ENCODE results near the gene IKZF3.
"Not testable (repeated sequence)": the region's sequence is repeated elsewhere in the genome, so short reads cannot be mapped to it uniquely, and the experiment has no call there.

IKZF3 gene

DNA sequence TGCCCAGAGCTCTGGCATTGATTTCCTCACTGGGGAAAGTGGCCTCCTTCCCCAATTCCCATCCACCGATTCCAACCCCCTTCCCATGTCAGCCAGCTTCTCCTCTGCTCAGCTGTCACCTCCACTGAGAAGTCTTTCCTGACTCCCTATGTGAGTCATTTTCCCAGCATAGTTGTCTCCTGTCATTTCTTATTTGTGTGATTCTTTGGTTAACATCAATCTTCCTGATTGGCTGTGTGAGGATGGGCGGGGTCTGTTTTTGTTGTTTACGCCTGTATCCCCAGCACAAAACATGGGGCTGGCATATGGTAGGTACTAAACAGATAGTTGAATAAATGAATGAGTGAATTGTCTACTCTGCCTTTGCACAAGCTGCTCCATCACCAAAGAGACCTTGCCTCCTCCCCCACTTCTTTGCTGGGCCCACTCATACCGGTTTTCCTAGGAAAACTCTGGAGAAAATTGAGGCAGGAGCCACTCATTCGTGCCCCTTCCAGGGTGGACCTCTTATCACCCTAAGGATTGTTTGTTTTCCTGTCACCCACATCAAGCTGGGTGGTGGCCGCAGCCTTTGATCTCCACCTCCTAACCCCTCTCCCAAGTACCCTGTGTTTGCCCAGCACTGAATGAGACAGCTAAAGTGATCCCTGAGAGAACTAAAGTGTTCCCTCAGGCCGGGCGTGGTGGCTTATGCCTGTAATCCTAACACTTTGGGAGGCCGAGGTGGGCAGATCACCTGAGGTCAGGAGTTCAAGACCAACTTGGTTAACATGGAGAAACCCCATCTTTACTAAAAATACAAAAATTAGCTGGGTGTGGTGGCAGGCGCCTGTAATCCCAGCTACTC lies 127.6 kb downstream of the IKZF3 start:
- no peak overlapping the region for H3K27ac Mint-ChIP-seq (ENCODE audit: low read depth)
- DNase-seq (ENCODE audit: low spot score in 2 of 2) (no peak), ATAC-seq (replicated peaks; ENCODE audit: extremely low read depth, poor library complexity, severe bottlenecking) (no peak)
- peaks cover 12% of the 10 kb centered on the region for H3K4me1 Mint-ChIP-seq
- H3K36me3 Mint-ChIP-seq (ENCODE audit: insufficient read depth) = no peaks in the 10 kb centered on the region
- H3K9me3 Mint-ChIP-seq = no peaks in the 10 kb centered on the region
- no peak overlapping the region for H3K4me3 Mint-ChIP-seq
- peaks cover 34% of the 10 kb centered on the region for H3K27me3 Mint-ChIP-seq

- Mint-ChIP-seq H3K27ac (ENCODE audit: low read depth) (no peak overlapping the region), H3K9me3 (no peaks in the 10 kb centered on the region), H3K27me3 (peaks cover 29% of the 10 kb centered on the region), H3K36me3 (ENCODE audit: insufficient read depth) (peaks cover 2% of the 10 kb centered on the region), H3K4me3 (no peak overlapping the region), H3K4me1 (peaks cover 12% of the 10 kb centered on the region)
- DNase-seq (ENCODE audit: low spot score in 2 of 2) = no peak
- ATAC-seq (replicated peaks; ENCODE audit: extremely low read depth, poor library complexity, severe bottlenecking) = no peak
Measured at GRCh38 chr17:39735882-39736281, 128.2 kb downstream of the IKZF3 start.

DNA sequence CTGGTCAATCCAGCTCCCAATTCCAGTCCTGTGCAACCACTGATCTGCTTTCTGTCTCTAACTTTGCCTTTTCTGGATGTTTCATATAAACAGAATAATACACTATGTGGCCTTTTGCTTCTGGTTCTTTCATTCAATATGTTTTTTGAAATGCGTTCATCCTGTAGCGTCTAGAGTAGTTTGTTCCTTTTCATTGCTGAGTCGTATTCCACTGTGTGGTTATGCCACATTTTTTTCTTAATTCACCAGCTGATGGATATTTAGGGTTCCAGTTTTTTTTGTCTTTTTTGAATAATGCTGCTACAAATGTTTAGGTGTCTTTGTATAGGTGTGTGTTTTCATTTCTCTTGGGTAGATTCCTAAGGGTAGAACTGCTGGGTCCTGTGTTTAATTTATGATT lies 131.5 kb downstream of the IKZF3 start:
- H3K27ac Mint-ChIP-seq (ENCODE audit: low read depth) = peak overlapping the region; percentile 46
- no peaks in the 10 kb centered on the region for H3K27me3 Mint-ChIP-seq
- peaks cover 16% of the 10 kb centered on the region for H3K36me3 Mint-ChIP-seq (ENCODE audit: insufficient read depth)
- ATAC-seq (replicated peaks; ENCODE audit: extremely low read depth, poor library complexity, severe bottlenecking) (no peak), DNase-seq (ENCODE audit: low spot score in 2 of 2) (no peak)
- H3K4me3 Mint-ChIP-seq = peak overlapping the region; percentile 26
- no peaks in the 10 kb centered on the region for H3K9me3 Mint-ChIP-seq
- H3K4me1 Mint-ChIP-seq = peaks cover 18% of the 10 kb centered on the region

GRCh38 chr17:39730095-39730921 lies 133.8 kb downstream of the IKZF3 start, which contains the start of gene MIEN1:
TSS of gene MIEN1 (minus strand) at chr17:39730532. CDS start at chr17:39730495, 37 bp downstream.
- H3K27ac Mint-ChIP-seq (ENCODE audit: low read depth) = peak within 1 kb of the TSS; percentile 87
- H3K27me3 Mint-ChIP-seq = no peaks in the 10 kb centered on the region
- H3K9me3 Mint-ChIP-seq = no peaks in the 10 kb centered on the region
- DNase-seq (ENCODE audit: low spot score in 2 of 2) (peak; percentile 92 to 98), ATAC-seq (replicated peaks; ENCODE audit: extremely low read depth, poor library complexity, severe bottlenecking) (peak; percentile 94)
- peaks cover 26% of the 10 kb centered on the region for H3K4me1 Mint-ChIP-seq
- peak within 1 kb of the TSS; percentile 85 for H3K4me3 Mint-ChIP-seq
- peaks cover 20% of the 10 kb centered on the region for H3K36me3 Mint-ChIP-seq (ENCODE audit: insufficient read depth)

- Mint-ChIP-seq H3K9me3 (no peaks in the 10 kb centered on the region), H3K4me1 (peaks cover 26% of the 10 kb centered on the region), H3K36me3 (ENCODE audit: insufficient read depth) (peaks cover 20% of the 10 kb centered on the region), H3K27me3 (no peaks in the 10 kb centered on the region), H3K4me3 (peak overlapping the region; percentile 85), H3K27ac (ENCODE audit: low read depth) (peak overlapping the region; percentile 87)
- ATAC-seq (replicated peaks; ENCODE audit: extremely low read depth, poor library complexity, severe bottlenecking) (no peak), DNase-seq (ENCODE audit: low spot score in 2 of 2) (no peak)
Measured at GRCh38 chr17:39729280-39729851, 134.7 kb downstream of the IKZF3 start.

DNA sequence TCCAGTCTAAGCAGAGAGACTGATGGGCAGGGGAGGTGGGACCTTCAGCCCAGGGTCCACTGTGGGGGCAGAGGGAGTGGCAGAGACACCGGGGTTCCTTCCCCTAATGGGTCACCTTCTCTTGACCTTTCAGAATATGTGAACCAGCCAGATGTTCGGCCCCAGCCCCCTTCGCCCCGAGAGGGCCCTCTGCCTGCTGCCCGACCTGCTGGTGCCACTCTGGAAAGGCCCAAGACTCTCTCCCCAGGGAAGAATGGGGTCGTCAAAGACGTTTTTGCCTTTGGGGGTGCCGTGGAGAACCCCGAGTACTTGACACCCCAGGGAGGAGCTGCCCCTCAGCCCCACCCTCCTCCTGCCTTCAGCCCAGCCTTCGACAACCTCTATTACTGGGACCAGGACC lies 136.6 kb downstream of the IKZF3 start:
- no peak for DNase-seq (ENCODE audit: low spot score in 2 of 2)
- ATAC-seq (replicated peaks; ENCODE audit: extremely low read depth, poor library complexity, severe bottlenecking) = no peak
- Mint-ChIP-seq H3K4me1 (peaks cover 26% of the 10 kb centered on the region), H3K27me3 (no peaks in the 10 kb centered on the region), H3K9me3 (no peaks in the 10 kb centered on the region), H3K36me3 (ENCODE audit: insufficient read depth) (peaks cover 22% of the 10 kb centered on the region), H3K27ac (ENCODE audit: low read depth) (no peak overlapping the region), H3K4me3 (no peak overlapping the region)

- ATAC-seq (replicated peaks; ENCODE audit: extremely low read depth, poor library complexity, severe bottlenecking) (no peak), DNase-seq (ENCODE audit: low spot score in 2 of 2) (no peak)
- no peak overlapping the region for H3K4me3 Mint-ChIP-seq
- no peak overlapping the region for H3K27ac Mint-ChIP-seq (ENCODE audit: low read depth)
- peaks cover 26% of the 10 kb centered on the region for H3K4me1 Mint-ChIP-seq
- no peaks in the 10 kb centered on the region for H3K9me3 Mint-ChIP-seq
- H3K27me3 Mint-ChIP-seq = no peaks in the 10 kb centered on the region
- peaks cover 22% of the 10 kb centered on the region for H3K36me3 Mint-ChIP-seq (ENCODE audit: insufficient read depth)
Measured at GRCh38 chr17:39726617-39727016, 137.5 kb downstream of the IKZF3 start.

- Mint-ChIP-seq H3K36me3 (ENCODE audit: insufficient read depth) (peaks cover 19% of the 10 kb centered on the region), H3K27ac (ENCODE audit: low read depth) (peak overlapping the region; percentile 36), H3K4me1 (peaks cover 26% of the 10 kb centered on the region)
- ATAC-seq (replicated peaks; ENCODE audit: extremely low read depth, poor library complexity, severe bottlenecking); DNase-seq (ENCODE audit: low spot score in 2 of 2); H3K27me3 Mint-ChIP-seq; H3K4me3 Mint-ChIP-seq; H3K9me3 Mint-ChIP-seq: not testable (repeated sequence)
Measured at GRCh38 chr17:39725923-39726322, 138.2 kb downstream of the IKZF3 start.

DNA sequence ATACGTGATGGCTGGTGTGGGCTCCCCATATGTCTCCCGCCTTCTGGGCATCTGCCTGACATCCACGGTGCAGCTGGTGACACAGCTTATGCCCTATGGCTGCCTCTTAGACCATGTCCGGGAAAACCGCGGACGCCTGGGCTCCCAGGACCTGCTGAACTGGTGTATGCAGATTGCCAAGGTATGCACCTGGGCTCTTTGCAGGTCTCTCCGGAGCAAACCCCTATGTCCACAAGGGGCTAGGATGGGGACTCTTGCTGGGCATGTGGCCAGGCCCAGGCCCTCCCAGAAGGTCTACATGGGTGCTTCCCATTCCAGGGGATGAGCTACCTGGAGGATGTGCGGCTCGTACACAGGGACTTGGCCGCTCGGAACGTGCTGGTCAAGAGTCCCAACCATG lies 139.4 kb downstream of the IKZF3 start:
- Mint-ChIP-seq H3K4me3 (no peak overlapping the region), H3K36me3 (ENCODE audit: insufficient read depth) (peaks cover 16% of the 10 kb centered on the region), H3K27me3 (no peaks in the 10 kb centered on the region), H3K9me3 (no peaks in the 10 kb centered on the region), H3K27ac (ENCODE audit: low read depth) (no peak overlapping the region), H3K4me1 (peaks cover 22% of the 10 kb centered on the region)
- DNase-seq (ENCODE audit: low spot score in 2 of 2) = no peak
- ATAC-seq (replicated peaks; ENCODE audit: extremely low read depth, poor library complexity, severe bottlenecking) = no peak

DNA sequence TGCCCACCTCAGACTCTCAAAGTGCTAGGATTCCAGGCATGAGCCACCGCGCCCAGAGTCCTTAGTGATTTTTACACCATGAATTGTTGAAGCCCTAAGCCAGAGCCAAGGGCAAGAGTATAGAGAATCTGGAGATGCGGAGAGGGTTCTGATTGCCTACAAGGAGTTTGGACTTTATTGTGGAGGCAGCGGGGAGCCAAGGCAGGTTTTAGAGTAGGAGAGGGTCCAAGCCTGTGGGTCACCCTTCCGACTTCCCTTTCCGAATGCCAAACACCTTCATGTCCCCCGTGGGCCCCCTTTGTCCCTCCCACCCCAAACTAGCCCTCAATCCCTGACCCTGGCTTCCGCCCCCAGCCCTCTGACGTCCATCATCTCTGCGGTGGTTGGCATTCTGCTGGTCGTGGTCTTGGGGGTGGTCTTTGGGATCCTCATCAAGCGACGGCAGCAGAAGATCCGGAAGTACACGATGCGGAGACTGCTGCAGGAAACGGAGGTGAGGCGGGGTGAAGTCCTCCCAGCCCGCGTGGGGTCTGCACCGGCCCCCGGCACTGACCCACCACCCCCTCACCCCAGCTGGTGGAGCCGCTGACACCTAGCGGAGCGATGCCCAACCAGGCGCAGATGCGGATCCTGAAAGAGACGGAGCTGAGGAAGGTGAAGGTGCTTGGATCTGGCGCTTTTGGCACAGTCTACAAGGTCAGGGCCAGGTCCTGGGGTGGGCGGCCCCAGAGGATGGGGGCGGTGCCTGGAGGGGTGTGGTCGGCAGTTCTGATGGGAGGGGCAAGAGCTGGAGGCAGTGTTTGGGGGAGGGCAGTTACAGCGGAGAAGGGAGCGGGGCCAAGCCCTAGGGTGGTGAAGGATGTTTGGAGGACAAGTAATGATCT lies 140.9 kb downstream of the IKZF3 start:
- H3K36me3 Mint-ChIP-seq (ENCODE audit: insufficient read depth) = peaks cover 8% of the 10 kb centered on the region
- H3K4me3 Mint-ChIP-seq = no peak overlapping the region
- ATAC-seq (replicated peaks; ENCODE audit: extremely low read depth, poor library complexity, severe bottlenecking) = no peak
- peaks cover 8% of the 10 kb centered on the region for H3K4me1 Mint-ChIP-seq
- no peak overlapping the region for H3K27ac Mint-ChIP-seq (ENCODE audit: low read depth)
- DNase-seq (ENCODE audit: low spot score in 2 of 2) = no peak
- no peaks in the 10 kb centered on the region for H3K27me3 Mint-ChIP-seq
- H3K9me3 Mint-ChIP-seq = no peaks in the 10 kb centered on the region

DNA sequence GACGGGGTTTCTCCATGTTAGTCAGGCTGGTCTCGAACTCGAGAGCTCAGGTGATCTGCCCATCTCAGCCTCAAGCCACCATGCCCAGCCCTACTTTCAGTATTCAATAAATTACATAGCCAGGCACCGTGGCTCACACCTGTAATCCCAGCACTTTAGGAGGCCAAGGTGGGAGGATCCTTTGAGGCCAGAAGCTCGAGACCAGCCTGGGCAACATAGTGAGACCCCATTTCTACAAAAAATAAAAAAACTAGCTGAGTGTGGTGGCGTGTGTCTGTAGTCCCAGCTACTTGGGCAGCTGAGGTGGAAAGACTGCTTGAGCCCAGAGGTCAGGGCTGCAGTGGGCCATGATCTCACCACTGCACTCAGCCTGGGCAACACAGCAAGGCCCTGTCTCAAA lies 142.0 kb downstream of the IKZF3 start:
- ATAC-seq (replicated peaks; ENCODE audit: extremely low read depth, poor library complexity, severe bottlenecking) (no peak), DNase-seq (ENCODE audit: low spot score in 2 of 2) (no peak)
- no peaks in the 10 kb centered on the region for H3K9me3 Mint-ChIP-seq
- no peak overlapping the region for H3K27ac Mint-ChIP-seq (ENCODE audit: low read depth)
- peaks cover 3% of the 10 kb centered on the region for H3K36me3 Mint-ChIP-seq (ENCODE audit: insufficient read depth)
- H3K27me3 Mint-ChIP-seq = no peaks in the 10 kb centered on the region
- H3K4me3 Mint-ChIP-seq = no peak overlapping the region
- H3K4me1 Mint-ChIP-seq = peaks cover 3% of the 10 kb centered on the region

All from central memory CD8-positive, alpha-beta T cell (primary cell).